ENCODE measurements around the gene BPIFB2. TPM values are rescaled to one million over a fixed set of nuclear protein-coding genes. Genes with fewer than 3 reads are reported as not detected.

BPIFB2 gene
- total RNA-seq, 1 donor from 2014 or later, result not detected

GRCh38 chr20:33027769-33028751, 20.6 kb downstream of the BPIFB2 start:
- H3K4me1 ChIP-seq, result no peaks in the 10 kb centered on the region
- no peak for TF ChIP-seq CTCF (IDR thresholded peaks at IDR 0.05)
- no peaks in the 10 kb centered on the region for H3K9me3 ChIP-seq
- H3K27ac ChIP-seq, result no peak overlapping the region
- H3K27me3 ChIP-seq, result no peaks in the 10 kb centered on the region
- DNase-seq, result no peak
- H3K4me3 ChIP-seq, result no peak overlapping the region
- no peaks in the 10 kb centered on the region for H3K36me3 ChIP-seq
- no peak for ATAC-seq
- intact Hi-C loops (cut with DNase I), result no loop called here

DNA sequence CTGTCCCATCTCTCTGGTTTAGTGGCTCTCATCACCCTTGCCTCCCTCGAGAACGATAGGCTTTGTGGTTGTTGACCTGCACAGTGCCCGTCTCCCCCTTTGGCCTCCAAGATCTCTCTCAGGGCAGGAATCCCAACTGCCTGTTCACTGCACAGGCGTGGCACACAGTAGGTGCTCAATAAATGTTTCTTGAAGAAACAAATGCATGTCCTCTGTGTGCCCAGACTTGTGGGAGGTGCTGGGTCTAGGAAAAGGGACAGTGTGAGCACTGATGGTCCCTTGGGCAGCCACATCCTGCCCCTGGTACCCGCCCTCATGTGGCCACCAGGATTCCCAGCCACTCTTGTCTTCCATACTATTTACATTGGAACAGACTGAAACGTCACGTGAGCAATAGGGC, 21.4 kb downstream of the BPIFB2 start:
- DNase-seq, result no peak
- Histone ChIP-seq H3K27me3 (no peaks in the 10 kb centered on the region), H3K9me3 (no peaks in the 10 kb centered on the region), H3K27ac (no peak overlapping the region), H3K36me3 (no peaks in the 10 kb centered on the region), H3K4me3 (no peak overlapping the region), H3K4me1 (no peaks in the 10 kb centered on the region)
- no peak for ATAC-seq
- intact Hi-C loops (cut with DNase I), result no loop called here
- TF ChIP-seq CTCF (IDR thresholded peaks at IDR 0.05), result no peak

DNA sequence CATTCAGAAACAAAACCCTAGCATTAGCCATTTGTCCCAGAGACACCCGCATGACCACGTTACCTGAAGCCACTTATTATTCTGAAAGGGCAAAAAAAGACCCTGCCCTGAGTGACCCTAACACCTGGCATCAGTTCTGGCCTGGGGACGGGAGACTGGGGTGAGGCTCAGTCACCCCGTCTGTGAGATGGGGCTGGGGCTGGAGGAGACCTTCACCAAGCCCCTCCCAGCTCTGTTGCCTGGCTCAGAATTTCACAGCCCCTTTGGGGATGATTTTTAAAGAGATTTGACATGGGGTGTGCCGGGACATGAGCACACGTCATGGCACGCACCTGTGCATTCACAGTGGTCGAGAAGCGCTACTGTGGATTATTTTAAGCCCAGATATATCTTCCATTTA, 22.6 kb downstream of the BPIFB2 start:
- Histone ChIP-seq H3K9me3 (no peaks in the 10 kb centered on the region), H3K27me3 (no peaks in the 10 kb centered on the region), H3K4me3 (no peak overlapping the region), H3K27ac (no peak overlapping the region), H3K36me3 (no peaks in the 10 kb centered on the region), H3K4me1 (no peaks in the 10 kb centered on the region)
- intact Hi-C loops (cut with DNase I), result no loop called here
- TF ChIP-seq CTCF (IDR thresholded peaks at IDR 0.05), result no peak
- ATAC-seq (no peak), DNase-seq (no peak)

- H3K36me3 ChIP-seq, result no peaks in the 10 kb centered on the region
- ATAC-seq (no peak), DNase-seq (no peak)
- TF ChIP-seq CTCF (IDR thresholded peaks at IDR 0.05), result no peak
- intact Hi-C loops (cut with DNase I), result no loop called here
- H3K4me3 ChIP-seq, result no peak overlapping the region
- no peaks in the 10 kb centered on the region for H3K4me1 ChIP-seq
- H3K9me3 ChIP-seq, result no peaks in the 10 kb centered on the region
- H3K27me3 ChIP-seq, result no peaks in the 10 kb centered on the region
- no peak overlapping the region for H3K27ac ChIP-seq
These were observed 23.1 kb downstream of the BPIFB2 start for GRCh38 chr20:33030569-33030968.

- TF ChIP-seq CTCF (IDR thresholded peaks at IDR 0.05), result no peak
- intact Hi-C loops (cut with DNase I), result no loop called here
- H3K4me3 ChIP-seq, result no peak within 1 kb of the TSS
- no peaks in the 10 kb centered on the region for H3K27me3 ChIP-seq
- no peak for DNase-seq
- H3K4me1 ChIP-seq, result no peaks in the 10 kb centered on the region
- H3K27ac ChIP-seq, result no peak within 1 kb of the TSS
- H3K36me3 ChIP-seq, result no peaks in the 10 kb centered on the region
- ATAC-seq, result no peak
- no peaks in the 10 kb centered on the region for H3K9me3 ChIP-seq
These were observed 24.0 kb downstream of the BPIFB2 start, which contains the start of gene BPIFB6 for GRCh38 chr20:33031531-33031930. Gene BPIFB6 (plus strand): TSS chr20:33031648. CDS start chr20:33031648, 0 bp downstream.
